Liver (tissue), 9 donors: Measurements from ENCODE around the gene HES6. TPM values are rescaled to one million over a fixed set of nuclear protein-coding genes. Genes with fewer than 3 reads are reported as not detected.

ENCODE experiments used
- DNase-seq: peaks from one replicate; pipeline ENCODE4 v3.0.0-alpha.2; 2017; ENCODE audit warnings: low spot score
- H3K27ac ChIP-seq, 2 donors: one replicate each; pipeline ENCODE4 v1.7.0; 2013; ENCODE audit warnings: inconsistent platforms in 2 of 2, low read length in 2 of 2, control low read depth in 1 of 2, low read depth in 1 of 2, mild to moderate bottlenecking in 1 of 2
- H3K27me3 ChIP-seq, 4 donors: one replicate each; pipeline versions ENCODE4 v1.6.1 to v1.7.0; 2013; ENCODE audit warnings: low read length in 3 of 4, inconsistent platforms in 1 of 4, mild to moderate bottlenecking in 1 of 4, moderate library complexity in 1 of 4; ENCODE audit not compliant: control insufficient read depth in 4 of 4, insufficient read depth in 4 of 4
- H3K36me3 ChIP-seq, 4 donors: one replicate each; pipeline versions ENCODE4 v1.6.1 to v1.7.0; 2013; ENCODE audit warnings: low read length in 3 of 4, mild to moderate bottlenecking in 3 of 4, low read depth in 1 of 4, moderate library complexity in 1 of 4; ENCODE audit not compliant: control insufficient read depth in 4 of 4, insufficient read depth in 3 of 4
- H3K4me1 ChIP-seq, 4 donors: one replicate each; pipeline versions ENCODE4 v1.6.1 to v1.7.0; 2013; ENCODE audit warnings: low read length in 3 of 4, mild to moderate bottlenecking in 3 of 4, moderate library complexity in 1 of 4; ENCODE audit not compliant: control insufficient read depth in 4 of 4, insufficient read depth in 4 of 4
- H3K4me3 ChIP-seq, 3 donors: one replicate each; pipeline versions ENCODE4 v1.6.1 to v1.7.0; 2013; ENCODE audit warnings: low read length in 3 of 3, control low read depth in 1 of 3, low read depth in 1 of 3, mild to moderate bottlenecking in 1 of 3
- H3K9ac ChIP-seq, 2 donors: one replicate each; pipeline ENCODE4 v1.7.0; 2013; ENCODE audit warnings: low read length in 2 of 2, mild to moderate bottlenecking in 2 of 2, moderate library complexity in 2 of 2, control low read depth in 1 of 2, low read depth in 1 of 2
- H3K9me3 ChIP-seq, 4 donors: one replicate each; pipeline versions ENCODE4 v1.6.1 to v1.7.0; 2013; ENCODE audit warnings: low read length in 3 of 4; ENCODE audit not compliant: control insufficient read depth in 4 of 4
- CTCF ChIP-seq: fragments of 150-350 bp; IDR thresholded peaks from 2 replicates; pipeline ENCODE4 v1.5.1; 2017; ENCODE audit warnings: improper control_type of control experiment, low read depth, low read length; ENCODE audit not compliant: missing input control
- EGR1 ChIP-seq, 2 donors: IDR thresholded peaks; 2 replicates each; pipeline ENCODE4 v1.6.1; 2016 to 2018; ENCODE audit warnings: antibody characterized with exemption in 2 of 2, low read depth in 2 of 2
- FOXA1 ChIP-seq: IDR thresholded peaks from 2 replicates; pipeline ENCODE4 v1.6.1; 2016; ENCODE audit warnings: antibody characterized with exemption
- GABPA ChIP-seq, 2 donors: IDR thresholded peaks in 1 of 2; conservative IDR thresholded peaks in 1 of 2; 2 replicates each; pipeline ENCODE4 v1.6.1; 2016; ENCODE audit warnings: antibody characterized with exemption in 2 of 2, mild to moderate bottlenecking in 1 of 2, moderate library complexity in 1 of 2
- HNF4A ChIP-seq, 2 donors: conservative IDR thresholded peaks; 2 replicates each; pipeline ENCODE4 v1.6.1; 2016; ENCODE audit warnings: antibody characterized with exemption in 2 of 2, mild to moderate bottlenecking in 2 of 2
- JUND ChIP-seq, 2 donors: IDR thresholded peaks; 2 replicates each; pipeline ENCODE4 v1.6.1; 2016; ENCODE audit warnings: antibody characterized with exemption in 2 of 2
- NR2F2 ChIP-seq: IDR thresholded peaks from 2 replicates; pipeline ENCODE4 v1.6.1; 2016; ENCODE audit warnings: antibody characterized with exemption
- REST ChIP-seq: IDR thresholded peaks from 2 replicates; pipeline ENCODE4 v1.6.1; 2016; ENCODE audit warnings: antibody characterized with exemption, mild to moderate bottlenecking
- SP1 ChIP-seq: IDR thresholded peaks from 2 replicates; pipeline ENCODE4 v1.6.1; 2018; ENCODE audit warnings: antibody characterized with exemption, mild to moderate bottlenecking
- YY1 ChIP-seq: IDR thresholded peaks from 2 replicates; pipeline ENCODE4 v1.6.1; 2016; ENCODE audit warnings: antibody characterized with exemption, mild to moderate bottlenecking
- WGBS: extraction: QIAGEN DNeasy Blood & Tissue Kit; methylation state at CpG from one replicate; pipeline ENCODE4 v1.1.7; 2013; 5-methylcytosine and 5-hydroxymethylcytosine counted together
- polyA plus RNA-seq, 2 donors: library from polyadenylated mRNA; stranded (reverse) in 1 of 2; unstranded in 1 of 2; fragments of 200-250 nt in 1 of 2; fragments of >200 nt in 1 of 2; fragmentation: Nextera tagmentation in 1 of 2; extraction: Ambion mirVana in 1 of 2; gene quantifications; one replicate each; pipeline versions ENCODE4 v1.2.1 to v1.2.3, GENCODE V29; 2013 to 2015
- total RNA-seq, 2 donors: library from RNA; depleted of rRNA; stranded (reverse); fragments of >200 nt; gene quantifications; one replicate each; pipeline ENCODE4 v1.2.3, GENCODE V29; 2014
- TF ChIP-seq, protein P1 (sequence below): IDR thresholded peaks from 2 replicates; pipeline ENCODE4 v1.6.1; 2016; ENCODE audit warnings: antibody characterized with exemption
- TF ChIP-seq, protein P2 (sequence below): IDR thresholded peaks from 2 replicates; pipeline ENCODE4 v1.6.1; 2016; ENCODE audit warnings: antibody characterized with exemption
- donor health status: healthy.
- donor health status: healthy.
- donor health status: healthy.
- donor health status: healthy.
- donor health status: healthy.

The HES6 gene
- total and polyA plus RNA-seq, 4 donors: 1.7 to 13.2 (median 2.6) TPM

- Histone ChIP-seq H3K27ac (peak overlapping the region; percentile 92 to 99), H3K27me3 (no peaks in the 10 kb centered on the region), H3K4me3 (peak overlapping the region; percentile 47 to 95 (median 78)), H3K4me1 (peaks cover 15 to 44% (median 29%) of the 10 kb centered on the region in 4 donors), H3K36me3 (no peaks in the 10 kb centered on the region), H3K9ac (peak overlapping the region in 1 of 2 donors; percentile 74), H3K9me3 (no peaks in the 10 kb centered on the region)
- WGBS: 1% methylated on average over 108 of the region's 108 CpGs
- DNase-seq: peak; percentile 99
- no peak for TF ChIP-seq FOXA1
- no peak for TF ChIP-seq EGR1 (IDR thresholded peaks at IDR 0.05; ENCODE audit: low read depth in 2 of 2)
- TF ChIP-seq, protein P1, sequence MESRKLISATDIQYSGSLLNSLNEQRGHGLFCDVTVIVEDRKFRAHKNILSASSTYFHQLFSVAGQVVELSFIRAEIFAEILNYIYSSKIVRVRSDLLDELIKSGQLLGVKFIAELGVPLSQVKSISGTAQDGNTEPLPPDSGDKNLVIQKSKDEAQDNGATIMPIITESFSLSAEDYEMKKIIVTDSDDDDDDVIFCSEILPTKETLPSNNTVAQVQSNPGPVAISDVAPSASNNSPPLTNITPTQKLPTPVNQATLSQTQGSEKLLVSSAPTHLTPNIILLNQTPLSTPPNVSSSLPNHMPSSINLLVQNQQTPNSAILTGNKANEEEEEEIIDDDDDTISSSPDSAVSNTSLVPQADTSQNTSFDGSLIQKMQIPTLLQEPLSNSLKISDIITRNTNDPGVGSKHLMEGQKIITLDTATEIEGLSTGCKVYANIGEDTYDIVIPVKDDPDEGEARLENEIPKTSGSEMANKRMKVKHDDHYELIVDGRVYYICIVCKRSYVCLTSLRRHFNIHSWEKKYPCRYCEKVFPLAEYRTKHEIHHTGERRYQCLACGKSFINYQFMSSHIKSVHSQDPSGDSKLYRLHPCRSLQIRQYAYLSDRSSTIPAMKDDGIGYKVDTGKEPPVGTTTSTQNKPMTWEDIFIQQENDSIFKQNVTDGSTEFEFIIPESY: no peak
- peak; percentile 89 for TF ChIP-seq SP1
- TF ChIP-seq YY1: peak; percentile 54
- TF ChIP-seq GABPA (IDR thresholded peaks at IDR 0.05 in 1 of 2, conservative IDR thresholded peaks at IDR 0.05 in 1 of 2): no peak
- TF ChIP-seq JUND (IDR thresholded peaks at IDR 0.05): no peak
- TF ChIP-seq, protein P2, sequence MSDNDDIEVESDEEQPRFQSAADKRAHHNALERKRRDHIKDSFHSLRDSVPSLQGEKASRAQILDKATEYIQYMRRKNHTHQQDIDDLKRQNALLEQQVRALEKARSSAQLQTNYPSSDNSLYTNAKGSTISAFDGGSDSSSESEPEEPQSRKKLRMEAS: peak; percentile 69
- no peak for TF ChIP-seq HNF4A (conservative IDR thresholded peaks at IDR 0.05)
- no peak for TF ChIP-seq NR2F2
These were observed 49.1 kb upstream of the HES6 start for GRCh38 chr2:238288650-238289573.

- peak; percentile 18 for TF ChIP-seq REST
- TF ChIP-seq CTCF: peak; percentile 15
- no peak for TF ChIP-seq FOXA1
- Histone ChIP-seq H3K9ac (peak within 1 kb of the TSS; percentile 92 to 93), H3K9me3 (no peaks in the 10 kb centered on the region), H3K4me3 (peak within 1 kb of the TSS; percentile 76 to 95 (median 78)), H3K27me3 (no peaks in the 10 kb centered on the region), H3K4me1 (peaks cover 19 to 50% (median 33%) of the 10 kb centered on the region in 4 donors), H3K27ac (peak within 1 kb of the TSS; percentile 92 to 99), H3K36me3 (no peaks in the 10 kb centered on the region)
- DNase-seq: peak; percentile 49
- under 1% methylated on average over 65 of the region's 65 CpGs for WGBS
These were observed 48.2 kb upstream of the HES6 start, which contains the start of gene PER2 for GRCh38 chr2:238287737-238288649. Gene PER2 (minus strand): TSS chr2:238288610. CDS start chr2:238277936, 10,674 bp downstream.
